GM19023 (cell line): ENCODE data around the gene JOSD1.

ENCODE experiments used
- ATAC-seq: cut with Tn5 transposase; IDR thresholded peaks from one replicate; pipeline ENCODE4 v1.9.1; 2021; ENCODE audit warnings: mild to moderate bottlenecking, moderate library complexity; ENCODE audit not compliant: unreplicated experiment

The JOSD1 gene

GRCh38 chr22:38733724-38734381 is 33.1 kb upstream of the JOSD1 start:
- ATAC-seq, result no peak

- no peak for ATAC-seq
Observed at GRCh38 chr22:38733329-38733723, 32.6 kb upstream of the JOSD1 start.

- ATAC-seq, result no peak
Observed at GRCh38 chr22:38732251-38732815, 31.6 kb upstream of the JOSD1 start.

- no peak for ATAC-seq
Observed at GRCh38 chr22:38731703-38732161, 31.0 kb upstream of the JOSD1 start.

- ATAC-seq, result no peak
Observed at GRCh38 chr22:38730411-38730871, 29.7 kb upstream of the JOSD1 start.

GRCh38 chr22:38729946-38730345 is 29.2 kb upstream of the JOSD1 start:
- ATAC-seq, result no peak

GRCh38 chr22:38728871-38729796 is 28.4 kb upstream of the JOSD1 start:
- ATAC-seq, result no peak

- ATAC-seq, result no peak
Observed at GRCh38 chr22:38727530-38728451, 27.0 kb upstream of the JOSD1 start.

GRCh38 chr22:38727123-38727522 is 26.4 kb upstream of the JOSD1 start:
- no peak for ATAC-seq

- no peak for ATAC-seq
Observed at GRCh38 chr22:38725900-38726655, 25.3 kb upstream of the JOSD1 start.

GRCh38 chr22:38724926-38725571 is 24.3 kb upstream of the JOSD1 start:
- no peak for ATAC-seq

- no peak for ATAC-seq
Observed at GRCh38 chr22:38724176-38724575, 23.4 kb upstream of the JOSD1 start.

- no peak for ATAC-seq
Observed at GRCh38 chr22:38721551-38721950, 20.8 kb upstream of the JOSD1 start.

- no peak for ATAC-seq
Observed at GRCh38 chr22:38720350-38720749, 19.6 kb upstream of the JOSD1 start.

GRCh38 chr22:38719196-38719595 is 18.5 kb upstream of the JOSD1 start:
- ATAC-seq, result no peak

- ATAC-seq, result no peak
Observed at GRCh38 chr22:38718414-38718813, 17.7 kb upstream of the JOSD1 start.

- no peak for ATAC-seq
Observed at GRCh38 chr22:38717244-38717643, 16.5 kb upstream of the JOSD1 start.

- no peak for ATAC-seq
Observed at GRCh38 chr22:38716826-38717225, 16.1 kb upstream of the JOSD1 start.

- ATAC-seq, result no peak
Observed at GRCh38 chr22:38716271-38716670, 15.5 kb upstream of the JOSD1 start.
